ENCODE results near the gene AADACL3.
A peak's percentile ranks its signal among the peaks of the same experiment; 100 is the strongest.
"Not testable (repeated sequence)": the region's sequence is repeated elsewhere in the genome, so short reads cannot be mapped to it uniquely, and the experiment has no call there.

AADACL3 gene

DNA sequence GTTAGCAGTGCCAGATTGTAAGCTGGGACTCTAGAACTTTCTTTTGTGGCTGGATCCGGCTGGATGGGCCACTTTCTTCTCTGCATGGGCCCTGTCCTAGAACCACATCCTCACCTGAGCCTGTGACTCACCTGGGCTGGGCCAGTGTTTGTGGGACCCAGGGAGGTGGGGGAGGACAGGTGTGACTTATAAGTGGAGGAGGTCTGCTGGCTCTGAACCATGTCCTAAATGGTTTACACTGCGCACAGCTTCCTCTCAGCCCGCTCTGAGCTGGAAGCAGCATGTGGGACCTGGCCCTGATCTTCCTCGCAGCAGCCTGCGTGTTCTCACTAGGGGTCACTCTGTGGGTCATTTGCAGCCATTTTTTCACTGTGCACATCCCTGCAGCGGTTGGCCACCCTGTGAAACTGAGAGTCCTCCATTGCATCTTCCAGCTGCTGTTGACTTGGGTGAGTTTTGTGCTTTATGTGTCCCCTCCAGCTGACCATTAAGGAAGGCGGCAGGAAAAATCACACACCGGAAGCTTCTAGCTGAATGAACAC, at the start of gene AADACL3:
Gene AADACL3, plus strand, starts transcription at position 215 of the 542 bp plus-strand sequence. Its CDS starts 67 bp downstream, at position 282.
- DNase-seq, result no peak

- DNase-seq, result no peak
These were observed 49.7 kb upstream of the AADACL3 start for GRCh38 chr1:12666141-12666735.

GRCh38 chr1:12669529-12670068, 46.3 kb upstream of the AADACL3 start:
- peak in 1 of 58 donors; percentile 0 for DNase-seq

DNA sequence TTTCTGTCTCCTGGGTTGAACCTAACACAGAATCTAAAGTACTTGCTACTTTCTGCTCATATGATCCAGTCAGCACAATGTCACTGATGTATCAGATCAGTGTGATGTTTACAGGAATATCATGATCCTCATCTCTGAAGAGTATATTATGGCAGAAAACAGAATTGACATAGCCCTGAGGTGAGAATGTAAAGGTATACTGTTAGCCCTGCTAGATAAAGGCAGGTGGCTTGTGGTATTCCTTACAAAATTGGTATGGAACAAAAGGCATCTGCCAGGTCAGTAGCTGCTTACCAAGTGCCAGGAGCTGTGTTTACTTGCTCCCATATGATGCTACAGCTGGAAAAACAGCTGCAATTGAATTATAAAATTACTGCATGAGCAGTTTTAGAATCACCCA, 41.6 kb upstream of the AADACL3 start:
- no peak for DNase-seq

GRCh38 chr1:12676122-12676521, 39.8 kb upstream of the AADACL3 start:
- DNase-seq, result not testable (repeated sequence)

DNA sequence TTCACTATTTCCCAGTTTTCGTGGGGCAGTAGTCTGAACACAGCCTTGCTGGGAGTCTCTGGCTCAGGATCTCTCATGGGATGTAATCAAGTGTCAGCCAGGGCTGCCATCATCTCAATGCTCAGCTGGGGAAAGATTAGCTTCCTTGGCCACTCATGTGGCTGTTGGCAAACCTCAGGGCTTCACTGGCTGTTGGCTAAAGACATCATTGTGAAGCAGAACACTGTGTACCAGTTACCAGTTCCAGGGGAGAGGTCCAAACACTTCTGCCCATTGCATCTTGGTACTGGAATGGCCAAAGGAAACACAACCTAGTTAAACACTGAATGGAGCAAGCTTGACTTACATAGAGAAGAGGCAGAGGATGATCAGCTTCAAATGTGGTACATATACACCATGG, 38.3 kb upstream of the AADACL3 start:
- DNase-seq, result peak in 12 of 58 donors; percentile 4 to 46 (median 8)

GRCh38 chr1:12678350-12678749, 37.6 kb upstream of the AADACL3 start:
- DNase-seq, result peak in 2 of 58 donors; percentile 3 to 5

- no peak for DNase-seq
These were observed 37.1 kb upstream of the AADACL3 start for GRCh38 chr1:12678820-12679219.

- peak in 11 of 58 donors; percentile 2 to 42 (median 9) for DNase-seq
These were observed 25.8 kb upstream of the AADACL3 start for GRCh38 chr1:12690156-12690555.

DNA sequence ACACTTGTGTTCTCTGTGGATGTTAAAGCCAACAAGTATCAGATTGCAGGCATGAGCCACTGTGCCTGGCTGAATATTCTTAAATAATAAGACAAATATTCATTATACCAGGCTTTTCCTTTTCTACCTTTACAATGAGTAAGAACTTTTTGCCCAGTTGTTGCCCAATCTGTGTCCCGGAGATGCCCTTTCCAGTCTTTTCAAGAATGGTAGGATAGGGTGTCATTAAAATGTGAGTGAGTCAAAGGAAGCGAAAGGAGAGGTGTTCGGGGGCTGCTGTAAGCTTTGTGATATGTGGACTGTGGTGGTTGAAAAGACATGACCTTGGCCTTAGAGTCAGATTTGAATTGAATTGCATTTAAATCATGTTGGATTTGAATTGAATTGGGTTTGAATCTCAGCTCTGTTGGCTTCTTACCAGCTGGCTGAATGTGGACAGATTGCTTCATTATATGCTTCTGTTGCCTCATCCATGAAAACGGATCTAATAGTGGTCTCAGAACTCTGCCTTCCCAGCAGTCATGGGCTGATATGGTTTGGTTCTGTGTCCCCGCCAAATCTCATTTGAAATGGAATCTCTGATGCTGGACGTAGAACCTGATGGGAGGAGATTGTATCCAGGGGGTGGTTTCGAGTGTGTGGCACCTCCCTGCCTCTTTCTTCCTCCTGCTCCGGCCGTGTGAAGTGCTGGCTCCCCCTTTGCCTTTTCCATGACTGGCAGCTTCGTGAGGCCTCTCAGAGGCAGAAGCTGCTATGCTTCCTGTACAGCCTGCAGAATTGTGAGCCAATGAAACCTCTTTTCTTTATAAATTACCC, 22.7 kb upstream of the AADACL3 start:
- DNase-seq, result no peak

GRCh38 chr1:12696658-12697057, 19.3 kb upstream of the AADACL3 start:
- no peak for DNase-seq

DNA sequence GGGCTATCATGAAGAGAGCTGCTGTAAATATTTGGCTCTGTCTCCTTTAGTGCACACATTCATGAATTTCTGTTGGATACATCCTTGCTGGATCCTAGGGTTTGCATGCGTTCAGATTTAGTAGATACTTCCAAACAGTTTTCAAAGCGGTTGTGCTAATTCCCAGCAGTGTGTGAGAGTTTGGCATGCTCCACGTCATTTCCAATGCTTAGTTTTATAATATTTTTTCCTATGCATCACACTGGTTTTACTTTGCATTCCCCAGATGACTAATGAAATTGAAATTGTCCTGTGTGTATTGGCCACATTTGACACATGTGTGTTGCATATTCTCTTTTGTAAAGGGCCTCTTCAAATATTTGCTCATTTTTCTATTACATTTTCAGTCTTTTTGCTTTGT, 18.5 kb upstream of the AADACL3 start:
- DNase-seq, result no peak

DNA sequence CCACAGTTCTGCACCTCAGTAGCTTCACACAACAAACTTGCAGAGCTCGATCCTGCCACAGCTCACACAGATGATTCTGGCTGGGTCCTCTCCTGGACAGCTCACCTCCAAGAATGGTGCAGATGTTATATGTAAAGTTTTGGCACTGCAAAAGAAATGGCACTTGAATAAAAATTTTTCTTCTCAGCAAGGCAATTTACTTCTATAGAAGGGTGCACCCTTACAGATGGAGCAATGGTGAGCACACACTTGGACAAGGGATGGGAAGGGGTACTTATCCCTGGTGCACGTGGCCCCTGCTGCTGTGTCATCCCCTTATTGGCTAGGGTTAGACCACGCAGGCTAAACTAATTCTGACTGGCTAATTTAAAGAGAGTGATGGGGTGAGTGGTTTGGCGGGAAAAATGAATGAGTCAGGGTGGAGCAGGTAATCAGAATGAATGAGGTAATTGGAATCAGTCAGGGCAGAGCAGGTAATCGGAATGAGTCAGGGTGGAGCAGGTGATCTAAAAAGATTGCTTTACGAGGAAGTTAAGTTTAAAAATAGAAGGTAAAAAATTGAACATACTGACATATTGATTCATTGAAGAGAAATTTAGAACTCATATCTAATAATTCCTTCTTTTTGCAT, 12.0 kb upstream of the AADACL3 start:
- no peak for DNase-seq

DNA sequence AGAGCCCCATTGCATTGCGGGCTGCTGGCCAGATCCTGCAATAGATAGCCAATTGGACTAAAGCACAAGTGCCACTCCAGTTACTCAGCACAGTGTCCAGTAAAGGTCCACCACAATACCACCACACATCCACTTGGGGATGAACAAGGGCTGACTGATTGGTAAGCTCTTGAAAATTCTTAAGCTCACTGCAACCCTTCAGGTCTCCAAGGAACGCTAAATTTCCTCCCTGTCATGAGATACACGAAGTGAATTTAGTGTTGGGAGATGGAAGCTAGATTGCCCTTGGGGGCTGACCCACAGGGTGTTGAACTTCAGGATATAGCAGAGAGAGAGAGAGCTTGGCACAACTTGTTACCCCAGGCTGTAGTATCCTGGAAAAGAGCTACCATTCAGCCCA, 9.8 kb upstream of the AADACL3 start:
- DNase-seq, result no peak

DNA sequence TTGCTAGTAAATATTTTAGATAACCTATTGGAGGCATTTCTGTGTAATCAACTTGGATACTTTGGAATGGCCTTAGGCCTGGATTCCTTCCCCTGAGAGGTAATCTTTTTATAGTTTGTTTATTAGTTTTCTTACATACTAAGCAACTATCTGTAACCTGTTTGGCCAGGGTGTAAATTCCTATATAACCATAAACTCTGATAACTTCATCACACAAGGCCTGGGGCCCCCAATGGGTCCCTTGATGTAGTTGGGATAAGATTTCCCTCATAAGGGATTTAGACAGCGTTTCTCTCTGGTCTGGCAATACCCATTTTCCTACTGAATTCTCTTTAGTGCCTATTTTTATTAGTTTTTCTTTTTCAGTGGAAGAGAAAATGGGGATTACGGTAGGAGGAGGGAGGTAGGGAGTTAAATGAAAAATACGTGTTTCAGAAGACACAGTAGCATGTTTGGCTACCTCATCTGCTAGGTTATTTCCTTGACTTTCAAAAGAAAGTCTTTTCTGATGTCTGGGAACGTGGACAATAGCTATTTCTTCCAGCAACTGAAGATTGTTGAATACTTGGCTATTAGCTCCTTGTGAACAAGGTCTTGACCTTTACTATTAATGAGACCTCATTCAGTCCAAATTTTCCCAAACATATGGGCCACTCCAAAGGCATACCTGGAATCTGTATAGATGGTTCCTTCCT, 7.4 kb upstream of the AADACL3 start:
- no peak for DNase-seq

- no peak for DNase-seq
These were observed 6.8 kb upstream of the AADACL3 start for GRCh38 chr1:12709091-12709491.

DNA sequence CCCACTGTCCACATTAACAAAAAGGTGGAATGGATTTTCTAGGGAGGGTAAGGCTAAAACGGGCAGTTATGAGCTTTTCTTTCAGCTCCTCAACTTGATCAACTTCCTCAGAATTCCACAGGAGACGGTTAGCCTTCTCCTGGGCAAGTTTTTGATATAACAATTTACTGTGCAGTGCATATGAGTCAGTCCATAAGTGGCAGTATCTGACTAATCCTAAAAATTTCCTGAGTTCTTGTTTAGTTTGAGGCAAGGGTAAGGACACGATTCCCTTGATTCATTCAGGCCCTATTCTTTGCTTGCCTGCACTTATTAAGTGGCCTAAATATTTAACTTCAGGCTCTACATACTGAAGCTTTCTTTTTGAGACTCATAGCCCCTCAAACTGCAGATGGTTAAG, 6.2 kb upstream of the AADACL3 start:
- DNase-seq, result no peak

DNA sequence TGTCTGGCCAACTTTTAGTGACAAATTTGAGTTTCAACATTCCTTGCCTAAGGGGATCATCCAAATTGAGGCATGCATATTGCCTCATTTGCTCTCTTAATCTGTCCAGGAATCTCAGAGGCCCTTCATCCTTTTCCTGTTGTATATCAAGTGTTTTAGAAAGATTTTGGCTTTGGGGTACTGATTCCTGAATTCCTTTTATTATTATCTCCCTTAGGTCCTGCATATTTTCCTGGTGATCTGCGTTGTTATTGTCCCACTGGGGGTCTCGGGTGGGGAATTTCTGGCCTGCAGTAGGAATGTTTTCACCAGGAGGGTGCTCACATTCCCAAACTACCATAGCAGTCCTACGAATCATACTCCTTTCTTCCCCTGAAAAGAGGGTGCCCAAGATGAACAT, 4.4 kb upstream of the AADACL3 start:
- no peak for DNase-seq

GRCh38 chr1:12712076-12712475, 3.8 kb upstream of the AADACL3 start:
- DNase-seq, result no peak

- DNase-seq, result no peak
These were observed 3.0 kb upstream of the AADACL3 start for GRCh38 chr1:12712929-12713328.

DNA sequence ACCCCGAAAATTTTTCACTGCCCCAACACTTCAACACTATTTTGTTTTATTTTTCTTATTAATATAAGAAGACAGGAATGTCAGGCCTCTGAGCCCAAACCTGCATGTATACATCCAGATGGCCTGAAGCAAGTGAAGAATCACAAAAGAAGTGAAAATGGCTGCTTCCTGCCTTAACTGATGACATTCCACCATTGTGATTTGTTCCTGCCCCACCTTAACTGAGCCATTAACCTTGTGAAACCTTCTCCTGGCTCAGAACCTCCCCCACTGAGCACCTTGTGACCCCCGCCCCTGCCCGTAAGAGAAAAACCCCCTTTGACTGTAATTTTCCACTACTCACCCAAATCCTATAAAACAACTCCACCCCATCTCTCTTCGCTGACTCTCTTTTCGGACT, 2.3 kb upstream of the AADACL3 start:
- not testable (repeated sequence) for DNase-seq
